Liver (tissue), 9 donors: ENCODE data around the gene ZNF697. TPM values are rescaled to one million over a fixed set of nuclear protein-coding genes. Genes with fewer than 3 reads are reported as not detected.

ENCODE experiments used
- DNase-seq: peaks from one replicate; pipeline ENCODE4 v3.0.0-alpha.2; 2017; ENCODE audit warnings: low spot score
- H3K27ac ChIP-seq, 2 donors: one replicate each; pipeline ENCODE4 v1.7.0; 2013; ENCODE audit warnings: inconsistent platforms in 2 of 2, low read length in 2 of 2, control low read depth in 1 of 2, low read depth in 1 of 2, mild to moderate bottlenecking in 1 of 2
- H3K27me3 ChIP-seq, 4 donors: one replicate each; pipeline versions ENCODE4 v1.6.1 to v1.7.0; 2013; ENCODE audit warnings: low read length in 3 of 4, inconsistent platforms in 1 of 4, mild to moderate bottlenecking in 1 of 4, moderate library complexity in 1 of 4; ENCODE audit not compliant: control insufficient read depth in 4 of 4, insufficient read depth in 4 of 4
- H3K36me3 ChIP-seq, 4 donors: one replicate each; pipeline versions ENCODE4 v1.6.1 to v1.7.0; 2013; ENCODE audit warnings: low read length in 3 of 4, mild to moderate bottlenecking in 3 of 4, low read depth in 1 of 4, moderate library complexity in 1 of 4; ENCODE audit not compliant: control insufficient read depth in 4 of 4, insufficient read depth in 3 of 4
- H3K4me1 ChIP-seq, 4 donors: one replicate each; pipeline versions ENCODE4 v1.6.1 to v1.7.0; 2013; ENCODE audit warnings: low read length in 3 of 4, mild to moderate bottlenecking in 3 of 4, moderate library complexity in 1 of 4; ENCODE audit not compliant: control insufficient read depth in 4 of 4, insufficient read depth in 4 of 4
- H3K4me3 ChIP-seq, 3 donors: one replicate each; pipeline versions ENCODE4 v1.6.1 to v1.7.0; 2013; ENCODE audit warnings: low read length in 3 of 3, control low read depth in 1 of 3, low read depth in 1 of 3, mild to moderate bottlenecking in 1 of 3
- H3K9ac ChIP-seq, 2 donors: one replicate each; pipeline ENCODE4 v1.7.0; 2013; ENCODE audit warnings: low read length in 2 of 2, mild to moderate bottlenecking in 2 of 2, moderate library complexity in 2 of 2, control low read depth in 1 of 2, low read depth in 1 of 2
- H3K9me3 ChIP-seq, 4 donors: one replicate each; pipeline versions ENCODE4 v1.6.1 to v1.7.0; 2013; ENCODE audit warnings: low read length in 3 of 4; ENCODE audit not compliant: control insufficient read depth in 4 of 4
- EGR1 ChIP-seq, 2 donors: IDR thresholded peaks; 2 replicates each; pipeline ENCODE4 v1.6.1; 2016 to 2018; ENCODE audit warnings: antibody characterized with exemption in 2 of 2, low read depth in 2 of 2
- FOXA1 ChIP-seq: IDR thresholded peaks from 2 replicates; pipeline ENCODE4 v1.6.1; 2016; ENCODE audit warnings: antibody characterized with exemption
- FOXA2 ChIP-seq: IDR thresholded peaks from 2 replicates; pipeline ENCODE4 v1.6.1; 2016; ENCODE audit warnings: antibody characterized with exemption
- GABPA ChIP-seq, 2 donors: IDR thresholded peaks in 1 of 2; conservative IDR thresholded peaks in 1 of 2; 2 replicates each; pipeline ENCODE4 v1.6.1; 2016; ENCODE audit warnings: antibody characterized with exemption in 2 of 2, mild to moderate bottlenecking in 1 of 2, moderate library complexity in 1 of 2
- HNF4A ChIP-seq, 2 donors: conservative IDR thresholded peaks; 2 replicates each; pipeline ENCODE4 v1.6.1; 2016; ENCODE audit warnings: antibody characterized with exemption in 2 of 2, mild to moderate bottlenecking in 2 of 2
- HNF4G ChIP-seq: IDR thresholded peaks from 2 replicates; pipeline ENCODE4 v1.6.1; 2016; ENCODE audit warnings: antibody characterized with exemption
- JUND ChIP-seq, 2 donors: IDR thresholded peaks; 2 replicates each; pipeline ENCODE4 v1.6.1; 2016; ENCODE audit warnings: antibody characterized with exemption in 2 of 2
- NR2F2 ChIP-seq: IDR thresholded peaks from 2 replicates; pipeline ENCODE4 v1.6.1; 2016; ENCODE audit warnings: antibody characterized with exemption
- RAD21 ChIP-seq, 2 donors: IDR thresholded peaks; 2 replicates each; pipeline ENCODE4 v1.6.1; 2016; ENCODE audit warnings: antibody characterized with exemption in 2 of 2, mild to moderate bottlenecking in 2 of 2
- RXRA ChIP-seq, 2 donors: IDR thresholded peaks; 2 replicates each; pipeline ENCODE4 v1.6.1; 2017 to 2018; ENCODE audit warnings: antibody characterized with exemption in 2 of 2, mild to moderate bottlenecking in 1 of 2
- SP1 ChIP-seq: IDR thresholded peaks from 2 replicates; pipeline ENCODE4 v1.6.1; 2018; ENCODE audit warnings: antibody characterized with exemption, mild to moderate bottlenecking
- TAF1 ChIP-seq: conservative IDR thresholded peaks from 2 replicates; pipeline ENCODE4 v1.6.1; 2016; ENCODE audit warnings: antibody characterized with exemption, mild to moderate bottlenecking
- YY1 ChIP-seq: IDR thresholded peaks from 2 replicates; pipeline ENCODE4 v1.6.1; 2016; ENCODE audit warnings: antibody characterized with exemption, mild to moderate bottlenecking
- polyA plus RNA-seq, 2 donors: library from polyadenylated mRNA; stranded (reverse) in 1 of 2; unstranded in 1 of 2; fragments of 200-250 nt in 1 of 2; fragments of >200 nt in 1 of 2; fragmentation: Nextera tagmentation in 1 of 2; extraction: Ambion mirVana in 1 of 2; gene quantifications; one replicate each; pipeline versions ENCODE4 v1.2.1 to v1.2.3, GENCODE V29; 2013 to 2015
- total RNA-seq, 2 donors: library from RNA; depleted of rRNA; stranded (reverse); fragments of >200 nt; gene quantifications; one replicate each; pipeline ENCODE4 v1.2.3, GENCODE V29; 2014
- TF ChIP-seq, protein P1 (sequence below): IDR thresholded peaks from 2 replicates; pipeline ENCODE4 v1.6.1; 2016; ENCODE audit warnings: antibody characterized with exemption
- TF ChIP-seq, protein P2 (sequence below): IDR thresholded peaks from 2 replicates; pipeline ENCODE4 v1.6.1; 2016; ENCODE audit warnings: antibody characterized with exemption
- TF ChIP-seq, protein P3 (sequence below): IDR thresholded peaks from 2 replicates; pipeline ENCODE4 v1.6.1; 2016; ENCODE audit warnings: antibody characterized with exemption, mild to moderate bottlenecking
- TF ChIP-seq, protein P4 (sequence below): IDR thresholded peaks from 2 replicates; pipeline ENCODE4 v1.6.1; 2016; ENCODE audit warnings: antibody characterized with exemption
- TF ChIP-seq, protein P5 (sequence below): fragments of 150-350 bp; IDR thresholded peaks from 2 replicates; pipeline ENCODE4 v1.5.1; 2017; ENCODE audit warnings: improper control_type of control experiment, low read depth, low read length; ENCODE audit not compliant: missing input control
- donor health status: healthy.
- donor health status: healthy.
- donor health status: healthy.
- donor health status: healthy.
- donor health status: healthy.

Gene ZNF697
- total and polyA plus RNA-seq, 4 donors = 0.89 to 4.5 (median 3.2) TPM

DNA sequence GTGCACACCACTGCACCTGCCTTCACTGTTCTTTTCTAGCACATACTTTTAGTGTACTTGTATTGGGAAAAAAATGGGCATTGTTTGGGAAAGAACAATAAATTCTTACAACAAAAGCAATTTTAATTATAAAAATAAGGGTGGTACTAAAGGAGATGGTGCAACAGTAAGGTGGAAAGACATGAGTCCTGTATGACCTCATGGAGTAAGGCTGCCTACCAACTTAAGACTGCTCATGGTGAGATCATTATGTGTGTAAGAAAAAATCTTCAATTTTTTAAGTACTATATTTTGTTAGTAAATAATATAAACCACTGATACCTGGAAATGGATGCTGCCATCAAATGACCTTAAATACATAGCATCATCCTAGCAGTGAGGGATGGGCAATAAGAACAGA lies 34.1 kb upstream of the ZNF697 start:
- Histone ChIP-seq H3K27me3 (no peaks in the 10 kb centered on the region), H3K4me3 (no peak overlapping the region), H3K4me1 (peaks cover 0 to 9% (median 7%) of the 10 kb centered on the region in 4 donors), H3K9ac (no peak overlapping the region), H3K27ac (no peak overlapping the region), H3K36me3 (no peaks in the 10 kb centered on the region), H3K9me3 (no peaks in the 10 kb centered on the region)
- TF ChIP-seq GABPA (IDR thresholded peaks at IDR 0.05 in 1 of 2, conservative IDR thresholded peaks at IDR 0.05 in 1 of 2) (no peak), HNF4A (conservative IDR thresholded peaks at IDR 0.05) (no peak), YY1 (no peak), EGR1 (IDR thresholded peaks at IDR 0.05; ENCODE audit: low read depth in 2 of 2) (no peak), FOXA2 (no peak), HNF4G (no peak), TAF1 (no peak), RAD21 (IDR thresholded peaks at IDR 0.05) (no peak), RXRA (IDR thresholded peaks at IDR 0.05) (no peak), FOXA1 (no peak), NR2F2 (no peak), SP1 (no peak), JUND (IDR thresholded peaks at IDR 0.05) (no peak)
- TF ChIP-seq, protein P1, sequence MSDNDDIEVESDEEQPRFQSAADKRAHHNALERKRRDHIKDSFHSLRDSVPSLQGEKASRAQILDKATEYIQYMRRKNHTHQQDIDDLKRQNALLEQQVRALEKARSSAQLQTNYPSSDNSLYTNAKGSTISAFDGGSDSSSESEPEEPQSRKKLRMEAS = no peak
- TF ChIP-seq, protein P2, sequence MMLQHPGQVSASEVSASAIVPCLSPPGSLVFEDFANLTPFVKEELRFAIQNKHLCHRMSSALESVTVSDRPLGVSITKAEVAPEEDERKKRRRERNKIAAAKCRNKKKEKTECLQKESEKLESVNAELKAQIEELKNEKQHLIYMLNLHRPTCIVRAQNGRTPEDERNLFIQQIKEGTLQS = no peak
- TF ChIP-seq, protein P3, sequence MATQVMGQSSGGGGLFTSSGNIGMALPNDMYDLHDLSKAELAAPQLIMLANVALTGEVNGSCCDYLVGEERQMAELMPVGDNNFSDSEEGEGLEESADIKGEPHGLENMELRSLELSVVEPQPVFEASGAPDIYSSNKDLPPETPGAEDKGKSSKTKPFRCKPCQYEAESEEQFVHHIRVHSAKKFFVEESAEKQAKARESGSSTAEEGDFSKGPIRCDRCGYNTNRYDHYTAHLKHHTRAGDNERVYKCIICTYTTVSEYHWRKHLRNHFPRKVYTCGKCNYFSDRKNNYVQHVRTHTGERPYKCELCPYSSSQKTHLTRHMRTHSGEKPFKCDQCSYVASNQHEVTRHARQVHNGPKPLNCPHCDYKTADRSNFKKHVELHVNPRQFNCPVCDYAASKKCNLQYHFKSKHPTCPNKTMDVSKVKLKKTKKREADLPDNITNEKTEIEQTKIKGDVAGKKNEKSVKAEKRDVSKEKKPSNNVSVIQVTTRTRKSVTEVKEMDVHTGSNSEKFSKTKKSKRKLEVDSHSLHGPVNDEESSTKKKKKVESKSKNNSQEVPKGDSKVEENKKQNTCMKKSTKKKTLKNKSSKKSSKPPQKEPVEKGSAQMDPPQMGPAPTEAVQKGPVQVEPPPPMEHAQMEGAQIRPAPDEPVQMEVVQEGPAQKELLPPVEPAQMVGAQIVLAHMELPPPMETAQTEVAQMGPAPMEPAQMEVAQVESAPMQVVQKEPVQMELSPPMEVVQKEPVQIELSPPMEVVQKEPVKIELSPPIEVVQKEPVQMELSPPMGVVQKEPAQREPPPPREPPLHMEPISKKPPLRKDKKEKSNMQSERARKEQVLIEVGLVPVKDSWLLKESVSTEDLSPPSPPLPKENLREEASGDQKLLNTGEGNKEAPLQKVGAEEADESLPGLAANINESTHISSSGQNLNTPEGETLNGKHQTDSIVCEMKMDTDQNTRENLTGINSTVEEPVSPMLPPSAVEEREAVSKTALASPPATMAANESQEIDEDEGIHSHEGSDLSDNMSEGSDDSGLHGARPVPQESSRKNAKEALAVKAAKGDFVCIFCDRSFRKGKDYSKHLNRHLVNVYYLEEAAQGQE = no peak
- TF ChIP-seq, protein P4, sequence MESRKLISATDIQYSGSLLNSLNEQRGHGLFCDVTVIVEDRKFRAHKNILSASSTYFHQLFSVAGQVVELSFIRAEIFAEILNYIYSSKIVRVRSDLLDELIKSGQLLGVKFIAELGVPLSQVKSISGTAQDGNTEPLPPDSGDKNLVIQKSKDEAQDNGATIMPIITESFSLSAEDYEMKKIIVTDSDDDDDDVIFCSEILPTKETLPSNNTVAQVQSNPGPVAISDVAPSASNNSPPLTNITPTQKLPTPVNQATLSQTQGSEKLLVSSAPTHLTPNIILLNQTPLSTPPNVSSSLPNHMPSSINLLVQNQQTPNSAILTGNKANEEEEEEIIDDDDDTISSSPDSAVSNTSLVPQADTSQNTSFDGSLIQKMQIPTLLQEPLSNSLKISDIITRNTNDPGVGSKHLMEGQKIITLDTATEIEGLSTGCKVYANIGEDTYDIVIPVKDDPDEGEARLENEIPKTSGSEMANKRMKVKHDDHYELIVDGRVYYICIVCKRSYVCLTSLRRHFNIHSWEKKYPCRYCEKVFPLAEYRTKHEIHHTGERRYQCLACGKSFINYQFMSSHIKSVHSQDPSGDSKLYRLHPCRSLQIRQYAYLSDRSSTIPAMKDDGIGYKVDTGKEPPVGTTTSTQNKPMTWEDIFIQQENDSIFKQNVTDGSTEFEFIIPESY = no peak
- TF ChIP-seq, protein P5, sequence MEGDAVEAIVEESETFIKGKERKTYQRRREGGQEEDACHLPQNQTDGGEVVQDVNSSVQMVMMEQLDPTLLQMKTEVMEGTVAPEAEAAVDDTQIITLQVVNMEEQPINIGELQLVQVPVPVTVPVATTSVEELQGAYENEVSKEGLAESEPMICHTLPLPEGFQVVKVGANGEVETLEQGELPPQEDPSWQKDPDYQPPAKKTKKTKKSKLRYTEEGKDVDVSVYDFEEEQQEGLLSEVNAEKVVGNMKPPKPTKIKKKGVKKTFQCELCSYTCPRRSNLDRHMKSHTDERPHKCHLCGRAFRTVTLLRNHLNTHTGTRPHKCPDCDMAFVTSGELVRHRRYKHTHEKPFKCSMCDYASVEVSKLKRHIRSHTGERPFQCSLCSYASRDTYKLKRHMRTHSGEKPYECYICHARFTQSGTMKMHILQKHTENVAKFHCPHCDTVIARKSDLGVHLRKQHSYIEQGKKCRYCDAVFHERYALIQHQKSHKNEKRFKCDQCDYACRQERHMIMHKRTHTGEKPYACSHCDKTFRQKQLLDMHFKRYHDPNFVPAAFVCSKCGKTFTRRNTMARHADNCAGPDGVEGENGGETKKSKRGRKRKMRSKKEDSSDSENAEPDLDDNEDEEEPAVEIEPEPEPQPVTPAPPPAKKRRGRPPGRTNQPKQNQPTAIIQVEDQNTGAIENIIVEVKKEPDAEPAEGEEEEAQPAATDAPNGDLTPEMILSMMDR = no peak
- no peak for DNase-seq
